ENCODE results near the gene BTD.

DNA sequence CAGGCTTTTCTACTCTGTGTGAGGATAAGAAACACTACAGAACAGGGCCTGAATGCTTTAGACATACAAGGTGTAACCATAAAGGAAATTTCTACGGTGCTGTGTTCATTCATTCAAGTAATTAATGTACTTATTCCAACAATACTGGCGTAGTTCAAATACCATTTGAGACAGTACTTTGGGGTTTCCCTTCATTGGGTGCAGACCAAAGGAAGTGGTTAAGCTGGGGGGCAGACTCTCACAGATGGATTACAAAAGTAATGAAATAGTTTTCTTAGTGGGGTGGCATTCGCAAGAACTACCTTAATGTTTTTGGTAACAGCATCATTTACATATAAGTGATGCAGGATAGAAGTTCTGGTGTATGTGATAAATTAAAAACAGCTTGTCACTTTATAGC lies 65.9 kb downstream of the BTD start:
- TF ChIP-seq POLR2AphosphoS5 (IDR thresholded peaks at IDR 0.05; ENCODE audit: borderline replicate concordance, low read depth, low read length) (no peak), EZH2 (IDR thresholded peaks at IDR 0.05) (no peak)

Data from SK-N-MC (cell line).